Glutamatergic neuron (in vitro differentiated cells): Measurements from ENCODE around the gene PBX3. TPM values are rescaled to one million over a fixed set of nuclear protein-coding genes. Genes with fewer than 3 reads are reported as not detected.

Experiments used
- DNase-seq: peaks from one replicate; pipeline ENCODE4 v3.0.0; 2022
- H3K27ac Mint-ChIP-seq: one replicate; pipeline ENCODE4 v1.8.0; 2020; ENCODE audit warnings: mild to moderate bottlenecking, mixed read lengths, inconsistent platforms; ENCODE audit not compliant: unreplicated experiment
- H3K27me3 Mint-ChIP-seq: one replicate; pipeline ENCODE4 v1.8.0; 2020; ENCODE audit warnings: mild to moderate bottlenecking, moderate library complexity, mixed read lengths, inconsistent platforms; ENCODE audit not compliant: unreplicated experiment
- H3K36me3 Mint-ChIP-seq: one replicate; pipeline ENCODE4 v1.8.0; 2020; ENCODE audit warnings: mild to moderate bottlenecking, mixed read lengths, inconsistent platforms; ENCODE audit not compliant: unreplicated experiment
- H3K4me1 Mint-ChIP-seq: one replicate; pipeline ENCODE4 v1.8.0; 2020; ENCODE audit warnings: mild to moderate bottlenecking, low read depth, mixed read lengths, inconsistent platforms; ENCODE audit not compliant: unreplicated experiment
- H3K4me3 Mint-ChIP-seq: one replicate; pipeline ENCODE4 v1.8.0; 2020; ENCODE audit warnings: mild to moderate bottlenecking, mixed read lengths, inconsistent platforms; ENCODE audit not compliant: unreplicated experiment
- H3K9me3 Mint-ChIP-seq: one replicate; pipeline ENCODE4 v1.8.0; 2020; ENCODE audit warnings: mild to moderate bottlenecking, moderate library complexity, mixed read lengths, inconsistent platforms; ENCODE audit not compliant: unreplicated experiment
- CTCF ChIP-seq: fragments of 200-600 bp; sonication (generic); IDR thresholded peaks from one replicate; pipeline ENCODE4 v1.5.0; 2021; ENCODE audit not compliant: partially characterized antibody, unreplicated experiment
- total RNA-seq: library from RNA; stranded (reverse); fragmentation: NEBNext Ultra II Directional; extraction: Animal tissue kit (Norgen Biotek cat#: 25700); gene quantifications from one replicate; pipeline ENCODE4 v1.2.1, GENCODE V29; 2021; ENCODE audit not compliant: unreplicated experiment

PBX3 gene
- total RNA-seq, 1 donor from 2014 or later, result 51.2 TPM

- DNase-seq, result no peak
- Mint-ChIP-seq H3K36me3 (no peaks in the 10 kb centered on the region), H3K27me3 (peaks cover 4% of the 10 kb centered on the region), H3K9me3 (peaks cover 9% of the 10 kb centered on the region), H3K27ac (no peak overlapping the region), H3K4me3 (no peak overlapping the region), H3K4me1 (peaks cover 10% of the 10 kb centered on the region)
- TF ChIP-seq CTCF, result no peak
These were observed 247.1 kb downstream of the PBX3 start for GRCh38 chr9:125994066-125994943.

GRCh38 chr9:125995006-125995405, 247.8 kb downstream of the PBX3 start:
- H3K9me3 Mint-ChIP-seq, result peaks cover 9% of the 10 kb centered on the region
- H3K4me3 Mint-ChIP-seq, result no peak overlapping the region
- no peak for DNase-seq
- peaks cover 4% of the 10 kb centered on the region for H3K27me3 Mint-ChIP-seq
- no peak overlapping the region for H3K27ac Mint-ChIP-seq
- no peak for TF ChIP-seq CTCF
- H3K36me3 Mint-ChIP-seq, result no peaks in the 10 kb centered on the region
- H3K4me1 Mint-ChIP-seq, result peaks cover 10% of the 10 kb centered on the region

- no peak for DNase-seq
- Mint-ChIP-seq H3K27ac (no peak overlapping the region), H3K36me3 (no peaks in the 10 kb centered on the region), H3K4me3 (no peak overlapping the region), H3K4me1 (peaks cover 8% of the 10 kb centered on the region), H3K27me3 (peaks cover 4% of the 10 kb centered on the region), H3K9me3 (peaks cover 8% of the 10 kb centered on the region)
- TF ChIP-seq CTCF, result no peak
These were observed 248.5 kb downstream of the PBX3 start for GRCh38 chr9:125995706-125996105.

GRCh38 chr9:125996791-125997190, 249.6 kb downstream of the PBX3 start:
- TF ChIP-seq CTCF, result no peak
- Mint-ChIP-seq H3K9me3 (peaks cover 4% of the 10 kb centered on the region), H3K27me3 (no peaks in the 10 kb centered on the region), H3K36me3 (no peaks in the 10 kb centered on the region), H3K27ac (no peak overlapping the region), H3K4me3 (no peak overlapping the region), H3K4me1 (no peaks in the 10 kb centered on the region)
- no peak for DNase-seq

- TF ChIP-seq CTCF, result no peak
- Mint-ChIP-seq H3K27me3 (no peaks in the 10 kb centered on the region), H3K27ac (no peak overlapping the region), H3K4me3 (no peak overlapping the region), H3K4me1 (no peaks in the 10 kb centered on the region), H3K36me3 (no peaks in the 10 kb centered on the region), H3K9me3 (peaks cover 4% of the 10 kb centered on the region)
- no peak for DNase-seq
These were observed 250.1 kb downstream of the PBX3 start for GRCh38 chr9:125997196-125997823.
